ENCODE measurements around the gene EDEM3.
"Not testable (repeated sequence)": the region's sequence is repeated elsewhere in the genome, so short reads cannot be mapped to it uniquely, and the experiment has no call there.

The EDEM3 gene

DNA sequence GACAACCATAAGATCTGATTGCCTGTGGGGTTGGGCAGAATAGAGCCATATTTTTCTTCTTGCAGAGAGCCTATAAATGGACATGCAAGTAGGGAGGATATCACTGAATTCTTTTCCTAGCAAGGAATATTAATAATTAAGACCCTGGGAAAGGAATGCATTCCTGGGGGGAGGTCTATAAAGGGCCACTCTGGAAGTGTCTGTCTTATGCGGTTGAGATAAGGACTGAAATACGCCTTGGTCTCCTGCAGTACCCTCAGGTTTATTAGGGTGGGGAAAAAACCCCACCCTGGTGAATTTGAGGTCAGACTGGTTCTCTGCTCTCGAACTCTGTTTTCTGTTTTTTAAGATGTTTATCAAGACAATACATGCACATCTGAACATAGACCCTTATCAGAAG lies 29.1 kb upstream of the EDEM3 start:
- H3K27ac Mint-ChIP-seq; H3K4me3 Mint-ChIP-seq; H3K4me1 Mint-ChIP-seq (ENCODE audit: low read depth); H3K27me3 Mint-ChIP-seq: not testable (repeated sequence)
- Mint-ChIP-seq H3K36me3 (ENCODE audit: low read depth) (peaks cover 25% of the 10 kb centered on the region), H3K9me3 (peaks cover 30% of the 10 kb centered on the region)

DNA sequence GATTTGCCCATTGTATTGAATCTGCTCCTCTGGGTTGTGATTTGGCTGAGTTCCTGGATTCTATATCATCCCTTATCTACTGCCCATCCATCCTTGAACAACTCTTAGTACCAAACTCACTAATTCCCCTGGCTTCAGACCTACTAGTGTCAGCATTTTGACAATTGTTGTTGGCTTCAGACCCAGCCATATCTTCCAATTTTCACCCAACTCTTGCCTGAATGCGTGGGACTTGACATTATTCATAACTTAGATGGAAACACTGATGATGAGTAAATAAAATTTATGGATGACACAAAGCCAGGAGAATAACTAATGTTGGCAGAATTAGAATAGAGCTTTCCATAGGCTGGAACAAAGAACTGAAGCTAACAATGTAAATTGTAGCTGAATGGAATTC lies 27.3 kb upstream of the EDEM3 start:
- no peak overlapping the region for H3K4me3 Mint-ChIP-seq
- no peak overlapping the region for H3K27ac Mint-ChIP-seq
- H3K9me3 Mint-ChIP-seq = peaks cover 30% of the 10 kb centered on the region
- H3K27me3 Mint-ChIP-seq = no peaks in the 10 kb centered on the region
- H3K36me3 Mint-ChIP-seq (ENCODE audit: low read depth) = peaks cover 25% of the 10 kb centered on the region
- H3K4me1 Mint-ChIP-seq (ENCODE audit: low read depth) = no peaks in the 10 kb centered on the region

DNA sequence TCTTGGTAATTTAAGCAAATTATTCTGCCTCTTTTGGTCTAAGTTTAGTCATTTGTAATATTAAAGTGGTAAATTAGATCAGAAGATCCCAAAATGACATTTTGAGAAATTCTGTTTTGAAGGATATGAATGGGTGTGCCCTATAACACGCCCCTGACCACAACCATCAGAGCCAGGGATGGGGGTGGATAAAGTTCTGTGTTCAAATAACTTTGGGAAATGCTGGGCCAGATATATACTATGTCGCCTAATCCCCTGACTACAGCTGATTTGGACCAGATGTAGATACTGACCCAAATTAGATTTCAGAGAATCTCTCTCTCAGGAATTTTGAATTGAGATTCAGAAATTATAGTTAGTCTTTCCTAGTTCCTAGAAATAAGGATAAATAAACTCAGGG lies 21.2 kb upstream of the EDEM3 start:
- no peaks in the 10 kb centered on the region for H3K36me3 Mint-ChIP-seq (ENCODE audit: low read depth)
- no peak overlapping the region for H3K4me3 Mint-ChIP-seq
- no peak overlapping the region for H3K27ac Mint-ChIP-seq
- no peaks in the 10 kb centered on the region for H3K9me3 Mint-ChIP-seq
- H3K27me3 Mint-ChIP-seq = no peaks in the 10 kb centered on the region
- no peaks in the 10 kb centered on the region for H3K4me1 Mint-ChIP-seq (ENCODE audit: low read depth)

DNA sequence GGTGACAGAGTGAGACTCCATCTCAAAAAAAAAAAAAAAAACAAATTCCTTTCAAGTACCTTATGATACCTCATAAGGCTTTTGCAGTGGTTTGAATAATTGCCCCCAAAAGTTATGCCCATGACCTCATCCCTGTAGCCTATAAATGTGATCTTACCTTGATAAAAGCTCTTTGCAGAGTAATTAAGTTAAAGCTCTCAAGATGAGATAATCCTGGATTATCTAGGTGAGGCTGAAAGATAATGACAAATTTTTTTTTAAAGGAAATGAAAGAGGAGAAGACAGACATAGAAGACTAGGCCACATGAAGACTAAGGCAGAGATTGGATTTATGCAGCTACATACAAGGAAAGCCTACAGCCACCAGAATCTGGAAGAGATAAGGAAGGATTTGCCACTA lies 20.7 kb upstream of the EDEM3 start:
- Mint-ChIP-seq H3K27me3 (no peaks in the 10 kb centered on the region), H3K27ac (no peak overlapping the region), H3K4me1 (ENCODE audit: low read depth) (no peaks in the 10 kb centered on the region), H3K36me3 (ENCODE audit: low read depth) (no peaks in the 10 kb centered on the region), H3K4me3 (no peak overlapping the region), H3K9me3 (no peaks in the 10 kb centered on the region)

DNA sequence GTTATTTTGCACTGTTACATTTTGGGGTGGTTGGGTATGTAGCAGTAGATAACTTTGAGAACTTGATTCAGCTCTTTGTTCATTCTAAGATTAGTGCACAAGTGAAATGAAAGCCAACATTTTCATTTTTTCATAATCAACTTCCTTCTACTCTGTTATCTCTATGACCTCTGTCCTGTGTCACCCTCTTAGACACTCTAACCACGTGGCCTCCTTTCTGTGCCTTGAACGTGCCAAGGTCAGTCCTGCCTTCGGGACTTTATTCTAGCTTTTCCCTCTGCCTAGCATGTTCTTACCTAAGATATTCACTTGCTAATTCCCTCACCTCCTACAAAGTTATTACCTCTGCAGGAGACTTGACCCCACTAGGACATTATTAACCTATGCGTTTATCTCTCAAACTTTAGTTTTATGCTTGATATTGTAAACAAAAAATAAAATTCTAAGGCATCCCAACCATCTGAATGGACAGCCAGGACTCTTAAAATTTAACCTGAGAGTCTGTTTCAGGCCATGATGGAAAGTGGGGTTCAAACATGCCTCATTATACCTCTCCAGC lies 19.2 kb upstream of the EDEM3 start:
- no peaks in the 10 kb centered on the region for H3K36me3 Mint-ChIP-seq (ENCODE audit: low read depth)
- H3K27ac Mint-ChIP-seq = no peak overlapping the region
- peaks cover 4% of the 10 kb centered on the region for H3K27me3 Mint-ChIP-seq
- no peak overlapping the region for H3K4me3 Mint-ChIP-seq
- no peaks in the 10 kb centered on the region for H3K9me3 Mint-ChIP-seq
- H3K4me1 Mint-ChIP-seq (ENCODE audit: low read depth) = no peaks in the 10 kb centered on the region

DNA sequence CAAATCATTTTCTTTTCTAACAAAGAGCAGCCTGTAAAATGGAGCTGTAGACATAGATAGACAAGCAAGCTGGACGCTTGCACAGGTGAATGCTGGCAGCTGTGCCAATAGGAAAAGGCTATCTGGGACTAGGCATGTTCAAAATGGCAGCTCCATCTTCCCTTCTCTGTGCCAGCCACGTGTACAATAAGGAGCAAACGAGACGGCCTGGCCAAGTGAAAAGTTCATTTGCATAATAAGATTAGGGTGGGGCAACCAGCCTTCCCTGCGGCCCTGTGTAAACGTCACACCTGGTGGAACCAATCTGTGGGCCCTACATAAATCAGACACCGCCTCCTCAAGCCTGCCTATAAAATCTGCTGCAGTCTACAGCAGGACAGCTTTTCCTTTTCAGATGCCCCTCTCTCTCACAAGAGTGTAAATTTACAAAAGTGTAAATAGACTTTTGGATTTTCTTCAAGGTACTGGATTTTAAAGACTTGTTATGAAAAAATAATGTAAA lies 16.6 kb upstream of the EDEM3 start:
- H3K36me3 Mint-ChIP-seq (ENCODE audit: low read depth) = no peaks in the 10 kb centered on the region
- no peaks in the 10 kb centered on the region for H3K4me1 Mint-ChIP-seq (ENCODE audit: low read depth)
- no peak overlapping the region for H3K4me3 Mint-ChIP-seq
- peaks cover 4% of the 10 kb centered on the region for H3K27me3 Mint-ChIP-seq
- no peak overlapping the region for H3K27ac Mint-ChIP-seq
- no peaks in the 10 kb centered on the region for H3K9me3 Mint-ChIP-seq

DNA sequence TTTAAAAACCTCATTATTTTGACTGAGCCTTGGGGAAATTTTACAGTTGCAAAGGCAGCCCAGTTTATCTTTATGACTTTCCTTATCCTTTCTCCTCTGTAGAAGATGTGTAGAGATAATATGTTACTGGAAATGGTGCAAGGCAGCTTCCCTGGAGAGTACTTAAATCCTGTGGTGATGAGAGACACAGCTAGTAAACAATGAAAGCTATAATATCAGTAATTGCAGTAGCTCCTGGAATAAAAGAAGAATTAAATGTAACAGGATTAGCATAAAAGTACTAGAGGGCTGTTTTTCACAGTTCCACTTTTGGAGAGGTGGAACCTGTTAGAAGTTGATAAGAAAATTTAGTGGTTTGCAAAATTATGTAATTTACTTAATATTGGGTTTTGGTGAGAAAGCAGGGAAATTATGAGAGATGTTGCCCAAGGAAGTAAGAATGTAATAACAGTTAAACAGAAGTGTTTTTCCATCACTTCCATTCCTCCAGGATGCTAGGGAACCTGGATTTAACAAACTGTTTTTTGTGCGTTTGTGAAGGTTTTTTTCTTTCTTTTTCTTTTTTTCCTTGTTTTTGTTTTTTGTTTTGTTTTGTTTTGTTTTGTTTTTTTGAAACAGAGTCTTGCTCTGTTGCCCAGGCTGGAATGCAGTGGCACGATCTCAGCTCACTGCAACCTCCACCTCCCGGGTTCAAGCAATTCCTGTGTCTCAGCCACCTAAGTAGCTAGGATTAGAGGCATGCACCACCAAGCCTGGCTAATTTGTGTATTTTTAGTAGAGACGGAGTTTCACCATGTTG lies 15.7 kb upstream of the EDEM3 start:
- H3K27me3 Mint-ChIP-seq = peaks cover 4% of the 10 kb centered on the region
- H3K4me3 Mint-ChIP-seq = no peak overlapping the region
- no peaks in the 10 kb centered on the region for H3K4me1 Mint-ChIP-seq (ENCODE audit: low read depth)
- H3K27ac Mint-ChIP-seq = no peak overlapping the region
- H3K9me3 Mint-ChIP-seq = no peaks in the 10 kb centered on the region
- H3K36me3 Mint-ChIP-seq (ENCODE audit: low read depth) = no peaks in the 10 kb centered on the region

DNA sequence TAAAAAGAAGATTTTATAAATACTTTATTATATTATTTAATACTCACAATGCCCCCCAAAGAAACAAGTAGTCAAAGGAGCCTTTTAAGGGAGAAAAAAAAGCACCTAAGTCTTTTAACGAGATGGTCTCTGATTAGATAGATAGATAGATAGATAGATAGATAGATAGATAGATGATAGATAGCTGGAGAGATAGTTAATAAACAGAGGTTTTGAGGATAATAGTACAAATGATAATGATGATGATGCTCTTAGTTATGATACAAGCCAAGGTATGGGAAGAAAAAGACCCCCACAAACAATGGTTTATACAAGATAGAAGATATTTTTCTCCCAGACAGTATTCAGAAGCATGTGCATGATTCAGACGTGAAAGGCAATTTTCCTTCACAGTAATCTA lies 14.6 kb upstream of the EDEM3 start:
- Mint-ChIP-seq H3K36me3 (ENCODE audit: low read depth) (no peaks in the 10 kb centered on the region), H3K4me1 (ENCODE audit: low read depth) (no peaks in the 10 kb centered on the region), H3K27ac (no peak overlapping the region), H3K27me3 (peaks cover 4% of the 10 kb centered on the region), H3K9me3 (no peaks in the 10 kb centered on the region), H3K4me3 (no peak overlapping the region)

DNA sequence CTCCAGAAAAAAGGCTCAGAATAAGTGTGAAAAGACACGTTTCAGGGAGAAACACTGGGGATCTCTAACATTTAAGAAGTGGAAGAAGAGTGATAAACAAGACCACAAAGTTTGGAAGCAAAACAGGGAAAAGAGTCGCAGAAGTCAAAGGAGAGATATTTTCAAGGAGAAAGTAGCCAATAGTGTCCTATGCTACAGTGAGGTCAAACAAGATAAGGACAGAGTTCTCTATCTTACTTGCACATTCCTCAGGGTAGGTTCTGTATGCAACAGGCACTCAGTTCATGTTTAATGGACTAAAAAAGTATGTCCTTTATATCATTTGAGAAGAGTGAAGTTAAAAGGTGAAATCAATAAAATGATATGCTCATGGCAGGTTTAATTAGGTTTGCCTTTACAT lies 13.8 kb upstream of the EDEM3 start:
- no peaks in the 10 kb centered on the region for H3K36me3 Mint-ChIP-seq (ENCODE audit: low read depth)
- no peaks in the 10 kb centered on the region for H3K4me1 Mint-ChIP-seq (ENCODE audit: low read depth)
- H3K4me3 Mint-ChIP-seq = no peak overlapping the region
- no peak overlapping the region for H3K27ac Mint-ChIP-seq
- H3K27me3 Mint-ChIP-seq = peaks cover 4% of the 10 kb centered on the region
- H3K9me3 Mint-ChIP-seq = no peaks in the 10 kb centered on the region

DNA sequence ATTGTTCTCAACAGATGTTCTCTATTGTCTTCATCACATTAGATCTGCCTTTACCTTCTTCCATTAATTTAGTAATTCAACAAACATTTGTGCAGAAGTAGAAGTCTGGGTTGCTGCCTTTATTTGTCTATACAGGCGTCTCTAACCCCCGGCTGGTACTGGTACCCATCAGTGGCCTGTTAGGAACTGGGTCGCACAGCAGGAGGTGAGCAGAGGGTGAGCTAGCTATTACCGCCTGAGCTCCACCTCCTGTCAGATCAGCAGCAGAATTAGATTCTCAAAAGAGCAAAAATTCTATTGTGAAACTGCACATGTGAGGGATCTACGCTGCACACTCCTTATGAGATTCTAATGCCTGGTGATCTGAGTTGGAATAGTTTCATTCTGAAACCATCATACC lies 12.9 kb upstream of the EDEM3 start:
- H3K9me3 Mint-ChIP-seq = no peaks in the 10 kb centered on the region
- no peaks in the 10 kb centered on the region for H3K4me1 Mint-ChIP-seq (ENCODE audit: low read depth)
- H3K36me3 Mint-ChIP-seq (ENCODE audit: low read depth) = no peaks in the 10 kb centered on the region
- no peak overlapping the region for H3K27ac Mint-ChIP-seq
- peaks cover 4% of the 10 kb centered on the region for H3K27me3 Mint-ChIP-seq
- H3K4me3 Mint-ChIP-seq = no peak overlapping the region

DNA sequence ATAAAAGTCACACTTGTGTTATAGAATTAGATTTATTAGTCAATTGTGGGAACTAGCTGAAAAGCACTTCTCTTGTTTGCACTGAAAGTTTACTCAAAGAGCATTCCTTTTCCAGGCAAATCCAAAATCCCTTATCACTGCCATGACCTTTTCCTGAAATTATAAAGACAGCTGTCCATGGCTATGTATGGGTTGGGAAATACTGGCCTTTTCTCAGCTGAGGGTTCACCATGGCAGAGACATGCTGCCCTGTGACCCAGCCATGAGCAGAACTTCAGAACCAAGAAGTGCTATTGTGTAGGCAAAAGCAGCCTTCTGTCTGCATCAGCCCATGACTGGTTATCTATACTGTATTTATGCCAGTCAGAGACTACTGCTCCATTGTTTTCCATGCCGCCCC lies 9.8 kb upstream of the EDEM3 start:
- peaks cover 2% of the 10 kb centered on the region for H3K27me3 Mint-ChIP-seq
- no peaks in the 10 kb centered on the region for H3K36me3 Mint-ChIP-seq (ENCODE audit: low read depth)
- no peak overlapping the region for H3K27ac Mint-ChIP-seq

DNA sequence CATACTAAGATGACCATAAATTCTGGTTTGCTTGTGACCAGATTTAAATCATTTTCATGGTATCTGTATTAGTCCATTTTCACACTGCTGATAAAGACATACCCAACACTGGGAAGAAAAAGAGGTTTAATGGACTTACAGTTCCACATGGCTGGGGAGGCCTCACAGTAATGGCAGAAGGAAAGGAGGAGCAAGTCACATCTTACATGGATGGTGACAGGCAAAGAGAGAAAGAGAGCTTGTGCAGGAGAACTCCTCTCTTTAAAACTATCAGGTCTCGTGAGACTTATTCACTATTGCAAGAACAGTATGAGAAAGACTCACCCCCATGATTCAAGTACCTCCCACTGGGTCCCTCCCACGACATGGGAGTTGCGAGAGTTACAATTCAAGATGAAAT lies 8.9 kb upstream of the EDEM3 start:
- not testable (repeated sequence) for H3K4me1 Mint-ChIP-seq (ENCODE audit: low read depth); H3K27me3 Mint-ChIP-seq

More for the DNA sequence above, 9.8 kb upstream of the EDEM3 start:
- no peaks in the 10 kb centered on the region for H3K9me3 Mint-ChIP-seq
- H3K4me3 Mint-ChIP-seq = no peak overlapping the region
- no peaks in the 10 kb centered on the region for H3K4me1 Mint-ChIP-seq (ENCODE audit: low read depth)

DNA sequence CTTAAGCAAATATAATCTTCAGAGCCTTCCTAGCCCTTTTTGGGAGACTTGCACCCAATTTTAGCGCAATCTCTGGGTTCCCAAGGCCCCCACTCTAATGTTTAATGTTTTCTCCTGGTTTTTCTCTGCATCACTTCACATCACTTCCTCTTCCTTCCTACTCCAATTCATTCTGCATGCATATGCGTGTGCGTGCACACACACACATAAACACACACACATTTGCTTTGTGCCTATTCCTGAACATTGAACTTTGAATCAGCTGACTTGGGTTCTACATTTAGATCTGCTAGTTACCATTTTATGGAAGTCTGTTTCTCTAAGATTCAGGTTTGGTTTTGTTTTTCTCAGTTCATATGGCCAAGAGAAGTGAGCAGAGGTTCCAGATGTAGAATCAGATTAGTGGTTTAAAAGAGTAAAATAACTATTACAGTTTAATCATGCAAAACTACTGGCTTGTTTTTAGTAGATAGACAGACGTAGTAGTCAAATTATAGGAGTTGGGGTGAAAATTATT lies 7.4 kb upstream of the EDEM3 start:
- peaks cover 1% of the 10 kb centered on the region for H3K4me1 Mint-ChIP-seq (ENCODE audit: low read depth)
- no peak overlapping the region for H3K27ac Mint-ChIP-seq
- no peaks in the 10 kb centered on the region for H3K36me3 Mint-ChIP-seq (ENCODE audit: low read depth)
- peaks cover 6% of the 10 kb centered on the region for H3K27me3 Mint-ChIP-seq
- no peaks in the 10 kb centered on the region for H3K9me3 Mint-ChIP-seq
- no peak overlapping the region for H3K4me3 Mint-ChIP-seq

More for the DNA sequence above, 8.9 kb upstream of the EDEM3 start:
- not testable (repeated sequence) for H3K27ac Mint-ChIP-seq; H3K36me3 Mint-ChIP-seq (ENCODE audit: low read depth); H3K4me3 Mint-ChIP-seq; H3K9me3 Mint-ChIP-seq

DNA sequence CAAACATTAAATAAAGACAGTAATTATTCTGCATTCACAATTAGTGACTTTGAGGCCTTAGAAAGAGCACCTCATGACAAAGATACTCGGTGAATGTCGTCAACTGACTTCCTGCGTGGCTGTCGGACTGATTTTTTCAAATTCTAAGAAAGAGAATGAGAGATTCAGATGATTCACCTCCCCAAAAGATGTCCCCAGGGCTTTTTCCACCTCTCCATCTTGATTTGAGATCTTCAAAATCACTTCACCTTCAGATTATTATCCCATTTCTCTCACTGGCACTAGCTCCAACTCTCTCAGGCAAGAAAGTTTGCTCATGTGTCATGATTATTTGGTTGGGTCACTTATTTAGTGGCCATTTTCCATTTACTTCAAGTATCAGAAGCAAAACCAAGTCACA lies 5.0 kb upstream of the EDEM3 start:
- Mint-ChIP-seq H3K4me3 (no peak overlapping the region), H3K27ac (no peak overlapping the region), H3K9me3 (no peaks in the 10 kb centered on the region)

DNA sequence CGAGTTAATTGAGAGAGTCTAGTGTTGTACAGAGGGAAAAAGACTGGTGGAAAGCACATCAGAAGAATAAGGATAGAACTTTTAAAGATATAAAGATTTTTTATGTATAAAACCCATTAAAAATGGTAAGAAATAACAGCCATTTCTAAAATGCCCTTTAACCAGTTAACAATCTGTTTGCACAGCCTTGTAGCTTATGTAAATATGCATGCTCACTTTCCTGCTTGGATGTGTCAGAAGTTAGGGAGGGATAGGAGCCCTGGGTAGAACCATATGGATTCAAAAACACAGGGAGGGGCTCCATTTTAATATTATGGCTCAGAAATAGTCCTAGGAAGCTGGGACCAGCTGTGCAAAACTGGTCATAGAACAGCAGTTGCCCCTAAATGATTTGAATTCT lies 4.5 kb upstream of the EDEM3 start:
- Mint-ChIP-seq H3K36me3 (ENCODE audit: low read depth) (no peaks in the 10 kb centered on the region), H3K27me3 (peaks cover 9% of the 10 kb centered on the region), H3K4me3 (no peak overlapping the region), H3K27ac (no peak overlapping the region), H3K9me3 (no peaks in the 10 kb centered on the region), H3K4me1 (ENCODE audit: low read depth) (peaks cover 18% of the 10 kb centered on the region)

More for the DNA sequence above, 5.0 kb upstream of the EDEM3 start:
- H3K4me1 Mint-ChIP-seq (ENCODE audit: low read depth) = peaks cover 18% of the 10 kb centered on the region
- H3K27me3 Mint-ChIP-seq = peaks cover 9% of the 10 kb centered on the region
- no peaks in the 10 kb centered on the region for H3K36me3 Mint-ChIP-seq (ENCODE audit: low read depth)

DNA sequence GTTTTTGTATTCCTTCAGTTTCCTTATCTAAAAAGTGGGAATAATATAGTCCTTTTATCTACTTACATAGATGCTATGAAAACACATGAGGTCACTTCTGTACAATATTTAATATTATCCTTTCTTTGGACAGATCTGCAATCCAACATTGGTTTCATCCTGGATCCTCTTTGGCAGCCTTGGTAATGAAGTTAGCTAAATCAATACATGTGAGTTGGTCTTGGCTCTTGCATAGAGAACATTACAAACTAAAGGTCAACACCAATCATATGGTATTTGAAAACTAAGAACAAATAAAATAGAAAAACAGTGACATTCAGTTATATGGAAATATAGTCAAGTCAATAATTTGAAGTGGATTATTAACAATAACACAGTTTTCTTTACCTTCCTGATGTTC lies 3.2 kb upstream of the EDEM3 start:
- peaks cover 28% of the 10 kb centered on the region for H3K4me1 Mint-ChIP-seq (ENCODE audit: low read depth)
- H3K27me3 Mint-ChIP-seq = peaks cover 9% of the 10 kb centered on the region
- H3K4me3 Mint-ChIP-seq = no peak overlapping the region
- no peaks in the 10 kb centered on the region for H3K9me3 Mint-ChIP-seq
- H3K36me3 Mint-ChIP-seq (ENCODE audit: low read depth) = peaks cover 12% of the 10 kb centered on the region
- H3K27ac Mint-ChIP-seq = no peak overlapping the region
